Caco-2 (cell line): Measurements from ENCODE around the gene SIPA1. TPM values are rescaled to one million over a fixed set of nuclear protein-coding genes. Genes with fewer than 3 reads are reported as not detected.

Source experiments
- BruUV-seq: library from RNA; stranded (reverse); fragments of 400-500 nt; replicated peaks from 2 replicates; lab custom pipeline; 2021; lab: Mats Ljungman, UMichigan
- CTCF ChIA-PET: fragments of 300-600 bp; sonication (Branson Sonifier 250); formaldehyde crosslinking; loops from one replicate; lab custom pipeline; 2022; ENCODE audit warnings: antibody characterized with exemption; lab: Charles Lee
- POLR2A ChIA-PET: fragments of 300-600 bp; sonication (Branson Sonifier 250); formaldehyde crosslinking; loops from one replicate; lab custom pipeline; 2022; ENCODE audit warnings: antibody characterized with exemption; lab: Charles Lee
- DNase-seq, 2 experiments: peaks; one replicate each; pipeline versions ENCODE4 v3.0.0 to v3.0.0-alpha.2; 2020 to 2022
- H3K27me3 ChIP-seq: replicated peaks from 2 replicates; pipeline ENCODE4 v1.6.0; 2011; ENCODE audit warnings: low read length; ENCODE audit not compliant: control insufficient read depth, insufficient read depth
- H3K36me3 ChIP-seq: 2 replicates; pipeline ENCODE4 v1.5.1; 2011; ENCODE audit warnings: low read length; ENCODE audit not compliant: control insufficient read depth, insufficient read depth
- H3K4me1 ChIP-seq: fragments of 250-450 bp; sonication (Bioruptor Pico); 2 replicates; pipeline ENCODE4 v1.5.1; 2020; ENCODE audit warnings: mild to moderate bottlenecking
- H3K4me3 ChIP-seq: 2 replicates; pipeline ENCODE4 v1.5.1; 2011; ENCODE audit warnings: low read depth, mild to moderate bottlenecking, control low read depth, low read length
- H3K9me3 ChIP-seq: fragments of 250-450 bp; sonication (Bioruptor Pico); 2 replicates; pipeline ENCODE4 v1.5.1; 2020; ENCODE audit warnings: mild to moderate bottlenecking, moderate library complexity
- H3K27ac Mint-ChIP-seq: one replicate; pipeline ENCODE4 v1.8.0; 2022; ENCODE audit warnings: mixed read lengths; ENCODE audit not compliant: unreplicated experiment
- H3K27me3 Mint-ChIP-seq: one replicate; pipeline ENCODE4 v1.8.0; 2022; ENCODE audit warnings: mixed read lengths; ENCODE audit not compliant: insufficient read depth, unreplicated experiment
- H3K36me3 Mint-ChIP-seq: one replicate; pipeline ENCODE4 v1.8.0; 2022; ENCODE audit warnings: mild to moderate bottlenecking, mixed read lengths; ENCODE audit not compliant: insufficient read depth, unreplicated experiment
- H3K4me1 Mint-ChIP-seq: one replicate; pipeline ENCODE4 v1.8.0; 2022; ENCODE audit warnings: low read depth, mixed read lengths; ENCODE audit not compliant: unreplicated experiment
- H3K4me3 Mint-ChIP-seq: one replicate; pipeline ENCODE4 v1.8.0; 2022; ENCODE audit warnings: mild to moderate bottlenecking, moderate library complexity, mixed read lengths; ENCODE audit not compliant: unreplicated experiment
- H3K9me3 Mint-ChIP-seq: one replicate; pipeline ENCODE4 v1.8.0; 2022; ENCODE audit warnings: mixed read lengths; ENCODE audit not compliant: unreplicated experiment
- intact Hi-C: fragments of 100-400 bp; cut with micrococcal nuclease; formaldehyde crosslinking; loops from one replicate; pipeline ENCODE4 v1.10.0; 2022; ENCODE audit not compliant: unreplicated experiment
- microRNA-seq: library from miRNA; unstranded; fragments of <30 nt; microRNA quantifications from one replicate; pipeline ENCODE4 v1.2.0, GENCODE V29; 2022
- total RNA-seq: library from RNA; stranded (reverse); gene quantifications from 2 replicates; pipeline ENCODE4 v1.2.3, GENCODE V29; 2022
- TF ChIP-seq, protein P1 (sequence below), 2 experiments: fragments of 200-600 bp in 1 of 2; IDR thresholded peaks; 1 replicate in 1 of 2; 2 replicates in 1 of 2; pipeline versions ENCODE4 v1.5.1 to v1.8.0; 2011 to 2022; ENCODE audit warnings: antibody characterized with exemption in 1 of 2, control low read depth in 1 of 2, inconsistent platforms in 1 of 2, low read depth in 1 of 2, low read length in 1 of 2, mild to moderate bottlenecking in 1 of 2, moderate library complexity in 1 of 2; ENCODE audit not compliant: insufficient read depth in 1 of 2, severe bottlenecking in 1 of 2, unreplicated experiment in 1 of 2

SIPA1 gene
- total RNA-seq, 1 experiment from 2014 or later, result 30.5 TPM

- Histone ChIP-seq H3K27me3 (no peaks in the 10 kb centered on the region), H3K4me1 (no peaks in the 10 kb centered on the region), H3K4me3 (no peak overlapping the region), H3K36me3 (no peaks in the 10 kb centered on the region; the same call in 1 of the 2 replicates), H3K9me3 (no peaks in the 10 kb centered on the region; the same call in 1 of the 2 replicates)
- ChIA-PET CTCF (interaction anchor here (0.6 kb wide), 1 partner anchor 190 kb away, joined by 6 read pairs; the partner anchor contains the start of gene FIBP), POLR2A (no interaction called here)
- H3K4me1 Mint-ChIP-seq, result no peaks in the 10 kb centered on the region
- TF ChIP-seq, protein P1, sequence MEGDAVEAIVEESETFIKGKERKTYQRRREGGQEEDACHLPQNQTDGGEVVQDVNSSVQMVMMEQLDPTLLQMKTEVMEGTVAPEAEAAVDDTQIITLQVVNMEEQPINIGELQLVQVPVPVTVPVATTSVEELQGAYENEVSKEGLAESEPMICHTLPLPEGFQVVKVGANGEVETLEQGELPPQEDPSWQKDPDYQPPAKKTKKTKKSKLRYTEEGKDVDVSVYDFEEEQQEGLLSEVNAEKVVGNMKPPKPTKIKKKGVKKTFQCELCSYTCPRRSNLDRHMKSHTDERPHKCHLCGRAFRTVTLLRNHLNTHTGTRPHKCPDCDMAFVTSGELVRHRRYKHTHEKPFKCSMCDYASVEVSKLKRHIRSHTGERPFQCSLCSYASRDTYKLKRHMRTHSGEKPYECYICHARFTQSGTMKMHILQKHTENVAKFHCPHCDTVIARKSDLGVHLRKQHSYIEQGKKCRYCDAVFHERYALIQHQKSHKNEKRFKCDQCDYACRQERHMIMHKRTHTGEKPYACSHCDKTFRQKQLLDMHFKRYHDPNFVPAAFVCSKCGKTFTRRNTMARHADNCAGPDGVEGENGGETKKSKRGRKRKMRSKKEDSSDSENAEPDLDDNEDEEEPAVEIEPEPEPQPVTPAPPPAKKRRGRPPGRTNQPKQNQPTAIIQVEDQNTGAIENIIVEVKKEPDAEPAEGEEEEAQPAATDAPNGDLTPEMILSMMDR (IDR thresholded peaks at IDR 0.05; ENCODE audit: insufficient read depth in 1 of 2, low read depth in 1 of 2, low read length in 1 of 2, severe bottlenecking in 1 of 2, unreplicated experiment in 1 of 2), result no peak
- H3K9me3 Mint-ChIP-seq, result no peaks in the 10 kb centered on the region
- peaks cover 5% of the 10 kb centered on the region for H3K36me3 Mint-ChIP-seq
- H3K27ac Mint-ChIP-seq, result no peak overlapping the region
- H3K4me3 Mint-ChIP-seq, result no peak overlapping the region
- BruUV-seq, result no TSS peak
- DNase-seq, result no peak
- peaks cover 5% of the 10 kb centered on the region for H3K27me3 Mint-ChIP-seq
- intact Hi-C loops, result no loop called here
Measured at GRCh38 chr11:65698205-65698604, 60.3 kb downstream of the SIPA1 start.

DNA sequence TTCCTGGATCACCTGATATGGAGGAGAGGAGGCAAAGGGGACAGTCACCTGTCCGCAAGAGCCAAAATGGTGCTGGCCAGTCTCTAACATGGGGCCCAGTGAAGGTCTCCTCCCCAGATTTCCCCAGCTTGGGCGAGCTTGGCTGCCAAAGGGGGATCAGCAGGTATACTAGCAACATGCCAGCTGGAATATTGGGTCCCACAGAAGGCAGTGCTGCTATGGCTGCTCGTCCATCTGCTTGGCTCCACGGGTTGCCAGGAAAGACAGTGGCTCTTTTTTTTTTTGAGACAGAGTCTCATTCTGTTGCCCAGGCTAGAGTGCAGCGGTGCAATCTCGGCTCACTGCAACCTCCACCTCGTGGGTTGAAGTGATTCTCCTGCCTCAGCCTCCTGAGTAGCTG is 61.4 kb downstream of the SIPA1 start:
- H3K27me3 Mint-ChIP-seq, result peaks cover 6% of the 10 kb centered on the region
- POLR2A ChIA-PET, result no interaction called here

DNA sequence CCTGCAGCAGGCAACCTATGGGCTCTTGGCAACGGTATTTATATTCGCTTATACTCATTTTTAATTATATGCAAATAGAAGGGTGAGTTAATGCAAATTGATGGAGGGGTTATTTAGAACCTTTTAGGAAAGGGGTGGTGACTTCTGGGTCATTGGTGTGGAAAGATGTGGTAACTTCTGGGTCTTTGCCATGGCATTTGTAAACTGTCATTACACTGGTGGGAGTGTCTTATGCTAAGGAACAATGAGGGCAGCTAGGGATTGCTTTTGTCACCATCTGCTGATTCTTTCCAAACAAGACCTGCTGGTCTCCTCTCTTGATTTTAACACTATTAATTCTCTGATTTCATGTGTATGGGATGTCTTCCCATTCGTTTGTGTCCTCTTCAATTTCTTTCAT is 62.5 kb downstream of the SIPA1 start:
- no TSS peak for BruUV-seq

More for the DNA sequence above, 61.4 kb downstream of the SIPA1 start:
- Mint-ChIP-seq H3K4me3 (no peak overlapping the region), H3K27ac (no peak overlapping the region), H3K36me3 (peaks cover 5% of the 10 kb centered on the region), H3K9me3 (no peaks in the 10 kb centered on the region), H3K4me1 (no peaks in the 10 kb centered on the region)
- intact Hi-C loops, result no loop called here
- H3K36me3 ChIP-seq, result no peaks in the 10 kb centered on the region; the same call in 1 of the 2 replicates
- BruUV-seq, result no TSS peak
- no peaks in the 10 kb centered on the region for H3K4me1 ChIP-seq
- TF ChIP-seq, protein P1 (IDR thresholded peaks at IDR 0.05; ENCODE audit: insufficient read depth in 1 of 2, low read depth in 1 of 2, low read length in 1 of 2, severe bottlenecking in 1 of 2, unreplicated experiment in 1 of 2), result no peak
- CTCF ChIA-PET, result no interaction called here
- no peak overlapping the region for H3K4me3 ChIP-seq
- no peaks in the 10 kb centered on the region for H3K27me3 ChIP-seq
- no peaks in the 10 kb centered on the region; the same call in 1 of the 2 replicates for H3K9me3 ChIP-seq
- no peak for DNase-seq

More for the DNA sequence above, 62.5 kb downstream of the SIPA1 start:
- intact Hi-C loops, result loop anchor here (2.0 kb wide), 1 partner anchor 38 kb away; the partner anchor contains the start of gene RELA
- Mint-ChIP-seq H3K9me3 (no peaks in the 10 kb centered on the region), H3K4me1 (no peaks in the 10 kb centered on the region), H3K36me3 (peaks cover 5% of the 10 kb centered on the region), H3K27me3 (peaks cover 8% of the 10 kb centered on the region), H3K27ac (no peak overlapping the region), H3K4me3 (no peak overlapping the region)
- TF ChIP-seq, protein P1 (IDR thresholded peaks at IDR 0.05; ENCODE audit: insufficient read depth in 1 of 2, low read depth in 1 of 2, low read length in 1 of 2, severe bottlenecking in 1 of 2, unreplicated experiment in 1 of 2), result no peak
- Histone ChIP-seq H3K9me3 (no peaks in the 10 kb centered on the region; the same call in 1 of the 2 replicates), H3K4me1 (no peaks in the 10 kb centered on the region), H3K36me3 (no peaks in the 10 kb centered on the region; the same call in 1 of the 2 replicates), H3K4me3 (no peak overlapping the region), H3K27me3 (no peaks in the 10 kb centered on the region; the same call in 1 of the 2 replicates)
- POLR2A ChIA-PET, result no interaction called here
- no peak for DNase-seq
- CTCF ChIA-PET, result interaction anchor here (0.6 to 0.7 kb wide), 2 partner anchors 27 to 188 kb away, joined by 3 read pairs; partner anchors contain the start of gene FIBP

Small RNAs within 50 kb of the gene (microRNA-seq; reads per million reads assigned to microRNA genes)
- not detected for gene MIR4489
- not detected for gene MIR4690

Other genes starting within 250 kb of the SIPA1 start
- gene NEAT1, start 215.3 kb upstream of the SIPA1 start, total RNA-seq, result 235 and 254 TPM in 2 replicates
- 4,797 and 4,914 TPM in 2 replicates for gene MALAT1, start 139.1 kb upstream of the SIPA1 start, total RNA-seq
- gene SCYL1, start 113.0 kb upstream of the SIPA1 start, total RNA-seq, result 123 and 124 TPM in 2 replicates
- gene LTBP3, start 79.7 kb upstream of the SIPA1 start, total RNA-seq, result 87.2 and 91.2 TPM in 2 replicates
- 52.9 and 53.9 TPM in 2 replicates for gene ZNRD2, start 67.6 kb upstream of the SIPA1 start, total RNA-seq
- gene FAM89B, start 65.6 kb upstream of the SIPA1 start, total RNA-seq, result 24.0 and 26.9 TPM in 2 replicates
- 19.2 and 19.6 TPM in 2 replicates for gene EHBP1L1, start 62.0 kb upstream of the SIPA1 start, total RNA-seq
- gene KCNK7, start 42.3 kb upstream of the SIPA1 start, total RNA-seq, result 0.39 and 0.49 TPM in 2 replicates
- gene MAP3K11, start 23.9 kb upstream of the SIPA1 start, total RNA-seq, result 80.5 and 89.2 TPM in 2 replicates
- 52.7 and 52.8 TPM in 2 replicates for gene PCNX3, start 22.3 kb upstream of the SIPA1 start, total RNA-seq
- gene RELA, start 24.8 kb downstream of the SIPA1 start, total RNA-seq, result 51.2 and 54.9 TPM in 2 replicates
- 60.2 and 70.1 TPM in 2 replicates for gene KAT5, start 74.2 kb downstream of the SIPA1 start, total RNA-seq
- 66.7 and 76.4 TPM in 2 replicates for gene RNASEH2C, start 82.7 kb downstream of the SIPA1 start, total RNA-seq
- 18.2 and 19.3 TPM in 2 replicates for gene AP5B1, start 142.9 kb downstream of the SIPA1 start, total RNA-seq
- 19.5 and 21.2 TPM in 2 replicates for gene OVOL1, start 149.0 kb downstream of the SIPA1 start, total RNA-seq
- gene SNX32, start 195.9 kb downstream of the SIPA1 start, total RNA-seq, result not detected in 2 replicates
- gene CFL1, start 220.1 kb downstream of the SIPA1 start, total RNA-seq, result 960 and 1,056 TPM in 2 replicates
- gene MUS81, start 222.3 kb downstream of the SIPA1 start, total RNA-seq, result 74.1 and 74.6 TPM in 2 replicates
- 1.3 and 1.4 TPM in 2 replicates for gene EFEMP2, start 234.7 kb downstream of the SIPA1 start, total RNA-seq
- not detected in 2 replicates for gene CTSW, start 241.7 kb downstream of the SIPA1 start, total RNA-seq